Measurements from ENCODE around the gene LSS. TPM values are rescaled to one million over a fixed set of nuclear protein-coding genes. Genes with fewer than 3 reads are reported as not detected.
"Not testable (repeated sequence)": the region's sequence is repeated elsewhere in the genome, so short reads cannot be mapped to it uniquely, and the experiment has no call there.

Gene LSS
- total RNA-seq, 2 experiments from 2014 or later: 30.4 TPM

DNA sequence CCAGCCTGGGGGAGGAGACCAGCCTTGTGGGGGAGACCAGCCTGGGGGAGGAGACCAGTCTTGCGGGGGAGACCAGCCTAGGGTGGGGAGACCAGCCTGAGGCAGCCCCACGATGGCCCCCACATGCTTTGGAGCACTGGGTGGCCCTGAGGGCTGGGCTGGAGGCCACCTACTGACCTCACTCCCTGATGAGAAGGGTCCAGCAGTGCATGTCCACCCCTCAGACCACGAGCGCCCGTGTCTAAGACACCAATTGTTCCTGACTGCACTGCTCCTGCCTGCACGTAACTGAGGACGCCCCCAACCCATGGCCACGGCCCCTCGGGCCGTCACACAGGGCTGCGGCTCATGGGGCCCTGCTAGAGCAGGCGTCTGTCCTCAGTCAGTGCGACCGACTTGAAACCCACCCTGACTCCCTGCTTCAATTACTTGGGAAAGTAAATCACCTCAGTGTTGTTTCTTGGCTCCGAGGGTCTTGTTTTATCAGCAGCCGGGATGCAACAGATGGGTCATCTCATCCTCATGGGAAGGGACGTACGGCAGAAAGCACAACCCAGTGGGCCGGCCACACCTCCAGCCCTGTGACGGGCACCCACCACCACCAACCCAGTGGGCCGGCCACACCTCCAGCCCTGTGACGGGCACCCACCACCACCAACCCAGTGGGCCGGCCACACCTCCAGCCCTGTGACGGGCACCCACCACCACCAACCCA lies 44.5 kb downstream of the LSS start, which contains the start of gene SPATC1L:
Gene SPATC1L, minus strand, starts transcription at position 550 of the 715 bp plus-strand sequence. CDS start 1,643 bp downstream, outside the sequence.
- intact Hi-C loops (cut with DNase I, micrococcal nuclease): loop anchor here in 1 of 2 experiments (1.0 to 10.0 kb wide), 2 partner anchors 44 to 89 kb away; partner anchors contain the start of genes COL6A2 and LSS
- Mint-ChIP-seq H3K9me3 (no peaks in the 10 kb centered on the region), H3K27ac (peak within 1 kb of the TSS; percentile 31), H3K4me1 (ENCODE audit: low read depth) (peaks cover 11% of the 10 kb centered on the region), H3K36me3 (ENCODE audit: low read depth) (no peaks in the 10 kb centered on the region), H3K4me3 (peak within 1 kb of the TSS; percentile 83), H3K27me3 (no peaks in the 10 kb centered on the region)
- Histone ChIP-seq H3K9me3 (ENCODE audit: control insufficient read depth in 1 of 2, insufficient read depth in 1 of 2, low read length in 2 of 2) (peaks cover 0 to 6% of the 10 kb centered on the region in 2 experiments), H3K27ac (ENCODE audit: low read depth in 1 of 2, low read length in 2 of 2) (peak within 1 kb of the TSS; percentile 59 to 85), H3K27me3 (ENCODE audit: control insufficient read depth in 1 of 2, insufficient read depth in 2 of 2, low read length in 2 of 2) (peaks cover 0 to 3% of the 10 kb centered on the region in 2 experiments), H3K4me3 (ENCODE audit: low read length) (peak within 1 kb of the TSS; percentile 64), H3K4me1 (ENCODE audit: insufficient read depth, low read length) (peaks cover 25% of the 10 kb centered on the region), H3K36me3 (ENCODE audit: insufficient read depth, low read length) (no peaks in the 10 kb centered on the region)
- peak in 7 of 14 experiments; percentile 27 to 65 (median 41) for DNase-seq
- ChIA-PET CTCF (no interaction called here), POLR2A (no interaction called here)
- ATAC-seq (ENCODE audit: poor library complexity): peak; percentile 53
- TF ChIP-seq, protein P1, sequence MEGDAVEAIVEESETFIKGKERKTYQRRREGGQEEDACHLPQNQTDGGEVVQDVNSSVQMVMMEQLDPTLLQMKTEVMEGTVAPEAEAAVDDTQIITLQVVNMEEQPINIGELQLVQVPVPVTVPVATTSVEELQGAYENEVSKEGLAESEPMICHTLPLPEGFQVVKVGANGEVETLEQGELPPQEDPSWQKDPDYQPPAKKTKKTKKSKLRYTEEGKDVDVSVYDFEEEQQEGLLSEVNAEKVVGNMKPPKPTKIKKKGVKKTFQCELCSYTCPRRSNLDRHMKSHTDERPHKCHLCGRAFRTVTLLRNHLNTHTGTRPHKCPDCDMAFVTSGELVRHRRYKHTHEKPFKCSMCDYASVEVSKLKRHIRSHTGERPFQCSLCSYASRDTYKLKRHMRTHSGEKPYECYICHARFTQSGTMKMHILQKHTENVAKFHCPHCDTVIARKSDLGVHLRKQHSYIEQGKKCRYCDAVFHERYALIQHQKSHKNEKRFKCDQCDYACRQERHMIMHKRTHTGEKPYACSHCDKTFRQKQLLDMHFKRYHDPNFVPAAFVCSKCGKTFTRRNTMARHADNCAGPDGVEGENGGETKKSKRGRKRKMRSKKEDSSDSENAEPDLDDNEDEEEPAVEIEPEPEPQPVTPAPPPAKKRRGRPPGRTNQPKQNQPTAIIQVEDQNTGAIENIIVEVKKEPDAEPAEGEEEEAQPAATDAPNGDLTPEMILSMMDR (IDR thresholded peaks at IDR 0.05): no peak

DNA sequence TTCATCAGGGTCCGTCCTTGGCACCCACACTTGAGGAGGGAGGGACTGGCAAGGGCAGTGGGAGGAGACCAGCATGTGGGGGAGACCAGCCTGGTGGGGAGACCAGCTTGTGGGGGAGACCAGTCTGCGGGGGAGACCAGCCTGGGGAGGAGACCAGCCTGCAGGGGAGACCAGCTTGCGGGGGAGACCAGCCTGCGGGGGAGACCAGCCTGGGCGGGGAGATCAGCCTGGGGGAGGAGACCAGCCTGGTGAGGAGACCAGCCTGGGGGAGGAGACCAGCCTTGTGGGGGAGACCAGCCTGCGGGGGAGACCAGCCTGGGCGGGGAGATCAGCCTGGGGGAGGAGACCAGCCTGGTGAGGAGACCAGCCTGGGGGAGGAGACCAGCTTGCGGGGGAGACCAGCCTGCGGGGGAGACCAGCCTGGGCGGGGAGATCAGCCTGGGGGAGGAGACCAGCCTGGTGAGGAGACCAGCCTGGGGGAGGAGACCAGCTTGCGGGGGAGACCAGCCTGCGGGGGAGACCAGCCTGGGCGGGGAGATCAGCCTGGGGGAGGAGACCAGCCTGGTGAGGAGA lies 45.2 kb downstream of the LSS start:
- H3K27me3 ChIP-seq (ENCODE audit: control insufficient read depth in 1 of 2, insufficient read depth in 2 of 2, low read length in 2 of 2); ATAC-seq (ENCODE audit: poor library complexity); H3K9me3 ChIP-seq (ENCODE audit: control insufficient read depth in 1 of 2, insufficient read depth in 1 of 2, low read length in 2 of 2); H3K9me3 Mint-ChIP-seq; H3K27ac ChIP-seq (ENCODE audit: low read depth in 1 of 2, low read length in 2 of 2); DNase-seq; CTCF ChIA-PET; H3K27me3 Mint-ChIP-seq; H3K27ac Mint-ChIP-seq; H3K36me3 Mint-ChIP-seq (ENCODE audit: low read depth); H3K36me3 ChIP-seq (ENCODE audit: insufficient read depth, low read length); POLR2A ChIA-PET: not testable (repeated sequence)
- Histone ChIP-seq H3K4me1 (ENCODE audit: insufficient read depth, low read length) (peaks cover 25% of the 10 kb centered on the region), H3K4me3 (ENCODE audit: low read length) (peak overlapping the region; percentile 64)
- peaks cover 11% of the 10 kb centered on the region for H3K4me1 Mint-ChIP-seq (ENCODE audit: low read depth)
- H3K4me3 Mint-ChIP-seq: peak overlapping the region; percentile 63
- intact Hi-C loops (cut with DNase I, micrococcal nuclease): loop anchor here in 1 of 2 experiments (10.0 kb wide), 1 partner anchor 89 kb away; the partner anchor contains the start of gene COL6A2

DNA sequence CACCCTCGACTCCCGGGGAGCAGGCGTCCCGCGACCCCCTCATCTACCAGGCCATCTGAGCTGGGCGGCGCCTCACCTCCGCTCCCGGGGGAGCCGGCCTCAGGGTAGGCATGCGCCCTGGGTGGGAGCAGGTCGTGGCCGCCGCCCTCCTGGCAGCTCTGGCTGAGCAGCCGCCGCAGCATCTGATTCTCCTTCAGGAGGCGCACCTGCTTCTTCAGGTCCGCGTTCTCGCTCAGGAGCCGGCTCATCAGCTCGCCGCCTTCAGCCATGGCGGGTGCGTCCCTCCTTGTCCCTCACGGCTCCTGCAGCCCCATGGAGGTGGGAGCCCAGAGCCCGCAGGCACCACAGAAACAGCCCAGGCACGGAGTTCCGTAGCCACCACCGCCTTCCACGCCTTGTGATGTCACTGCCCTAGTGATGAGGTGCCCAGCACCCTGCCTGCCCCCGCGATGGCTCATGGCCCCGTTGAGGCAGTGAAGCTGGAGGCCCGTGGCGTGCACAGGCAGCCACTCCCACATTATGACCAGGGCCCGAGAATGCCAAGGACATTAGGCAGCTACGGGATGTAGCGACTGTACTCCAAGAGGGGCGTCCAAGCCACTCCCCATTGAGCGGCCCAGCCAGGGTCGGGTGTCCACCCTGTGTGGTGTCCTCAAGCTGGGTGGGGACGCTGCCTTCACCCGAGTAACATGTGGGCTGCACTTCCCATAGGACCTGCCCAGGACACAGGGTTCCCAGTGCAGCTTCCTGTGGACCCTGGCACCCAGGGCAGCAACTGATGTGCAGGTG lies 45.8 kb downstream of the LSS start:
- Histone ChIP-seq H3K4me3 (ENCODE audit: low read length) (no peak overlapping the region), H3K36me3 (ENCODE audit: insufficient read depth, low read length) (no peaks in the 10 kb centered on the region), H3K27ac (ENCODE audit: low read depth in 1 of 2, low read length in 2 of 2) (no peak overlapping the region), H3K9me3 (ENCODE audit: control insufficient read depth in 1 of 2, insufficient read depth in 1 of 2, low read length in 2 of 2) (peaks cover 0 to 6% of the 10 kb centered on the region in 2 experiments), H3K27me3 (ENCODE audit: control insufficient read depth in 1 of 2, insufficient read depth in 2 of 2, low read length in 2 of 2) (peaks cover 0 to 3% of the 10 kb centered on the region in 2 experiments), H3K4me1 (ENCODE audit: insufficient read depth, low read length) (peaks cover 25% of the 10 kb centered on the region)
- Mint-ChIP-seq H3K36me3 (ENCODE audit: low read depth) (no peaks in the 10 kb centered on the region), H3K27ac (no peak overlapping the region), H3K9me3 (no peaks in the 10 kb centered on the region), H3K27me3 (no peaks in the 10 kb centered on the region), H3K4me1 (ENCODE audit: low read depth) (peaks cover 11% of the 10 kb centered on the region), H3K4me3 (peak overlapping the region; percentile 63)
- ChIA-PET POLR2A (no interaction called here), CTCF (no interaction called here)
- intact Hi-C loops (cut with DNase I, micrococcal nuclease): loop anchor here in 1 of 2 experiments (10.0 kb wide), 1 partner anchor 88 kb away; the partner anchor contains the start of gene COL6A2
- ATAC-seq (ENCODE audit: poor library complexity) (no peak), DNase-seq (no peak)
- TF ChIP-seq, protein P1 (IDR thresholded peaks at IDR 0.05): no peak
